CD14-positive monocyte (primary cell): ENCODE results near the gene CRTC2. TPM values are rescaled to one million over a fixed set of nuclear protein-coding genes. Genes with fewer than 3 reads are reported as not detected.

Source experiments
- DNase-seq, 3 donors: peaks; one replicate each; pipeline ENCODE4 v3.0.0-alpha.2; 2011 to 2022
- H2AFZ ChIP-seq: 2 replicates; pipeline ENCODE4 v1.6.0; 2012; ENCODE audit warnings: mild to moderate bottlenecking, low read depth, low read length, inconsistent platforms; ENCODE audit not compliant: insufficient read depth, poor library complexity, severe bottlenecking
- H3K27ac ChIP-seq, 2 donors: 1 replicate in 1 of 2; 2 replicates in 1 of 2; pipeline ENCODE4 v1.5.1; 2012 to 2013; ENCODE audit warnings: low read length in 2 of 2, control low read depth in 1 of 2, inconsistent platforms in 1 of 2, low read depth in 1 of 2, mild to moderate bottlenecking in 1 of 2
- H3K27me3 ChIP-seq, 2 donors: one replicate each; pipeline versions ENCODE4 v1.6.0 to v1.6.1; 2011 to 2013; ENCODE audit warnings: low read length in 2 of 2; ENCODE audit not compliant: control insufficient read depth in 2 of 2, insufficient read depth in 2 of 2
- H3K36me3 ChIP-seq, 2 donors: replicated peaks in 1 of 2; 1 replicate in 1 of 2; 2 replicates in 1 of 2; pipeline versions ENCODE4 v1.5.1 to v1.6.1; 2012 to 2013; ENCODE audit warnings: low read length in 2 of 2, control low read depth in 1 of 2, inconsistent platforms in 1 of 2, mild to moderate bottlenecking in 1 of 2; ENCODE audit not compliant: insufficient read depth in 2 of 2, control insufficient read depth in 1 of 2
- H3K4me1 ChIP-seq, 2 donors: 1 replicate in 1 of 2; 2 replicates in 1 of 2; pipeline versions ENCODE4 v1.5.1 to v1.6.1; 2012 to 2013; ENCODE audit warnings: low read length in 2 of 2, control low read depth in 1 of 2, inconsistent platforms in 1 of 2, mild to moderate bottlenecking in 1 of 2, moderate library complexity in 1 of 2; ENCODE audit not compliant: insufficient read depth in 2 of 2, control insufficient read depth in 1 of 2
- H3K4me2 ChIP-seq: replicated peaks from 2 replicates; pipeline ENCODE3; 2012; ENCODE audit warnings: low read length, moderate library complexity, mild to moderate bottlenecking; ENCODE audit not compliant: poor library complexity, severe bottlenecking; ENCODE audit errors: extremely low read depth
- H3K4me3 ChIP-seq, 3 experiments: fragments of 200-600 bp in 1 of 3; sonication (generic) in 1 of 3; replicated peaks in 1 of 3; 1 replicate in 2 of 3; 2 replicates in 1 of 3; pipeline ENCODE4 v1.5.1; 2011 to 2013; ENCODE audit warnings: low read length in 3 of 3, mild to moderate bottlenecking in 3 of 3, control low read depth in 2 of 3, low read depth in 2 of 3, inconsistent platforms in 1 of 3, moderate library complexity in 1 of 3
- H3K79me2 ChIP-seq: 2 replicates; pipeline ENCODE4 v1.6.0; 2012; ENCODE audit warnings: mild to moderate bottlenecking, control low read depth, inconsistent platforms, low read length, moderate library complexity; ENCODE audit not compliant: insufficient read depth
- H3K9ac ChIP-seq: 2 replicates; pipeline ENCODE4 v1.6.0; 2017; ENCODE audit warnings: low read length, mild to moderate bottlenecking; ENCODE audit not compliant: insufficient read depth, poor library complexity, severe bottlenecking
- H3K9me3 ChIP-seq, 2 donors: replicated peaks in 1 of 2; 1 replicate in 1 of 2; 2 replicates in 1 of 2; pipeline versions ENCODE4 v1.5.1 to v1.6.1; 2012 to 2013; ENCODE audit warnings: low read length in 2 of 2, control low read depth in 1 of 2; ENCODE audit not compliant: control insufficient read depth in 1 of 2, insufficient read depth in 1 of 2
- H4K20me1 ChIP-seq: 2 replicates; pipeline ENCODE4 v1.6.0; 2012; ENCODE audit warnings: mild to moderate bottlenecking, low read length, control low read depth, moderate library complexity; ENCODE audit not compliant: insufficient read depth
- H3K27ac Mint-ChIP-seq, 7 donors: one replicate each; pipeline ENCODE4 v1.8.0; 2020; ENCODE audit warnings: mild to moderate bottlenecking in 7 of 7, mixed read lengths in 7 of 7, moderate library complexity in 6 of 7, inconsistent platforms in 2 of 7
- H3K27me3 Mint-ChIP-seq, 3 donors: one replicate each; pipeline ENCODE4 v1.8.0; 2021 to 2022; ENCODE audit warnings: low read depth in 3 of 3, mild to moderate bottlenecking in 3 of 3, mixed read lengths in 3 of 3, moderate library complexity in 3 of 3, inconsistent platforms in 1 of 3
- H3K36me3 Mint-ChIP-seq, 2 donors: one replicate each; pipeline ENCODE4 v1.8.0; 2020; ENCODE audit warnings: mixed read lengths in 2 of 2, inconsistent platforms in 1 of 2, mild to moderate bottlenecking in 1 of 2
- H3K4me1 Mint-ChIP-seq: one replicate; pipeline ENCODE4 v1.8.0; 2020; ENCODE audit warnings: mild to moderate bottlenecking, mixed read lengths
- H3K4me3 Mint-ChIP-seq, 2 donors: one replicate each; pipeline ENCODE4 v1.8.0; 2020; ENCODE audit warnings: mild to moderate bottlenecking in 2 of 2, mixed read lengths in 2 of 2, moderate library complexity in 1 of 2
- H3K9me3 Mint-ChIP-seq, 7 donors: one replicate each; pipeline ENCODE4 v1.8.0; 2020 to 2022; ENCODE audit warnings: mixed read lengths in 7 of 7, mild to moderate bottlenecking in 6 of 7, moderate library complexity in 6 of 7, inconsistent platforms in 2 of 7
- WGBS: methylation state at CpG from one replicate; pipeline ENCODE4 v1.1.5; 2013; ENCODE audit warnings: missing lambda C conversion rate; ENCODE audit not compliant: insufficient coverage; 5-methylcytosine and 5-hydroxymethylcytosine counted together
- intact Hi-C, 2 donors: fragments of 100-400 bp; cut with micrococcal nuclease; formaldehyde crosslinking; loops; one replicate each; pipeline versions ENCODE4 v1.15.0 to v1.15.1; 2023
- polyA plus RNA-seq, 3 donors: library from polyadenylated mRNA; depleted of rRNA in 1 of 3; unstranded in 2 of 3; stranded (reverse) in 1 of 3; fragments of 300-500 nt in 2 of 3; fragments of >200 nt in 1 of 3; fragmentation: Illumina TruSeq in 2 of 3; gene quantifications; 1 replicate in 2 of 3; 2 replicates in 1 of 3; pipeline ENCODE4 v1.2.3, GENCODE V29; 2012 to 2021
- small RNA-seq: library from RNA; depleted of rRNA; stranded (forward); fragments of <200 nt; gene quantifications from one replicate; pipeline ENCODE3, GENCODE V24; 2012; ENCODE audit warnings: low read depth; ENCODE audit not compliant: insufficient read length
- TF ChIP-seq, protein P1 (sequence below): fragments of 200-600 bp; IDR thresholded peaks from one replicate; pipeline ENCODE4 v1.8.0; 2022; ENCODE audit warnings: antibody characterized with exemption, mild to moderate bottlenecking

CRTC2 gene
- polyA plus RNA-seq, 3 donors, result 13.7 to 86.0 (median 21.2) TPM

DNA sequence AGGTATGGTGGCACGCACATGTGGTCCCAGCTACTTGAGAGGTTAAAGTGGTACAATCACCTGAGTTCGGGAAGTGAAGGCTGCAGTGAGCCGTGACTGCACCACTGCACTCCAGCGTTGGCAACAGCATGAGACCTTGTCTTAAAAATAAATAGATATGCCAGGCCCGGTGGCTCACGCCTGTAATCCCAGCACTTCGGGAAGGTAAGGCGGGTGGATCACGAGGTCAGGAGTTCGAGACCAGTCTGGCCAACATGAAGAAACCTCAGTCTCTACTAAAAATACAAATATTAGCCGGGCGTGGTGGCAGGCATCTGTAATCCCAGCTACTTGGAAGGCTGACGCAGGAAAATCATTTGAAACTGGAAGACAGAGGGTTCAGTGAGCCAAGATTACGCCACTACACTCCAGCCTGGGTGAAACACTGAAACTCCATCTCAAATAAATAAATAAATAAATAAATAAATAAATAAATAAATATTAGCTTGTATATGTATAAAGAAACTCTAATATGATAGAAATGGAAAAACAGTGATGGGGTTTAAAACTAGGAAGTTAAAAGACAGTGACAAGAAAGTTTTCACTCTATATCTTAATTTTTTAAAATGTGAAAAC is 54.5 kb downstream of the CRTC2 start:
- no peak overlapping the region for H3K27ac ChIP-seq
- Mint-ChIP-seq H3K27me3 (no peaks in the 10 kb centered on the region), H3K4me1 (peaks cover 5% of the 10 kb centered on the region), H3K9me3 (no peaks in the 10 kb centered on the region), H3K4me3 (no peak overlapping the region), H3K36me3 (peaks cover 17 to 51% of the 10 kb centered on the region in 2 donors), H3K27ac (peak overlapping the region in 2 of 7 donors; percentile 54 to 85)
- peaks cover 8 to 38% of the 10 kb centered on the region in 2 donors for H3K36me3 ChIP-seq
- intact Hi-C loops, result loop anchor here in 1 of 2 donors (10.0 kb wide), 1 partner anchor 59 kb away; no protein-coding TSS in a partner anchor
- TF ChIP-seq, protein P1, sequence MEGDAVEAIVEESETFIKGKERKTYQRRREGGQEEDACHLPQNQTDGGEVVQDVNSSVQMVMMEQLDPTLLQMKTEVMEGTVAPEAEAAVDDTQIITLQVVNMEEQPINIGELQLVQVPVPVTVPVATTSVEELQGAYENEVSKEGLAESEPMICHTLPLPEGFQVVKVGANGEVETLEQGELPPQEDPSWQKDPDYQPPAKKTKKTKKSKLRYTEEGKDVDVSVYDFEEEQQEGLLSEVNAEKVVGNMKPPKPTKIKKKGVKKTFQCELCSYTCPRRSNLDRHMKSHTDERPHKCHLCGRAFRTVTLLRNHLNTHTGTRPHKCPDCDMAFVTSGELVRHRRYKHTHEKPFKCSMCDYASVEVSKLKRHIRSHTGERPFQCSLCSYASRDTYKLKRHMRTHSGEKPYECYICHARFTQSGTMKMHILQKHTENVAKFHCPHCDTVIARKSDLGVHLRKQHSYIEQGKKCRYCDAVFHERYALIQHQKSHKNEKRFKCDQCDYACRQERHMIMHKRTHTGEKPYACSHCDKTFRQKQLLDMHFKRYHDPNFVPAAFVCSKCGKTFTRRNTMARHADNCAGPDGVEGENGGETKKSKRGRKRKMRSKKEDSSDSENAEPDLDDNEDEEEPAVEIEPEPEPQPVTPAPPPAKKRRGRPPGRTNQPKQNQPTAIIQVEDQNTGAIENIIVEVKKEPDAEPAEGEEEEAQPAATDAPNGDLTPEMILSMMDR, result no peak
- DNase-seq, result no peak
- no peaks in the 10 kb centered on the region for H3K27me3 ChIP-seq
- whole genome bisulfite sequencing, result 99% methylated on average over 11 of the region's 14 CpGs
- H3K9me3 ChIP-seq, result no peaks in the 10 kb centered on the region
- H3K4me1 ChIP-seq, result no peaks in the 10 kb centered on the region
- no peak overlapping the region for H2AFZ ChIP-seq
- H3K4me2 ChIP-seq, result no peak overlapping the region
- no peak overlapping the region for H3K9ac ChIP-seq
- H3K79me2 ChIP-seq, result peaks cover 94% of the 10 kb centered on the region
- no peak overlapping the region for H3K4me3 ChIP-seq
- H4K20me1 ChIP-seq, result peaks cover 88% of the 10 kb centered on the region

DNA sequence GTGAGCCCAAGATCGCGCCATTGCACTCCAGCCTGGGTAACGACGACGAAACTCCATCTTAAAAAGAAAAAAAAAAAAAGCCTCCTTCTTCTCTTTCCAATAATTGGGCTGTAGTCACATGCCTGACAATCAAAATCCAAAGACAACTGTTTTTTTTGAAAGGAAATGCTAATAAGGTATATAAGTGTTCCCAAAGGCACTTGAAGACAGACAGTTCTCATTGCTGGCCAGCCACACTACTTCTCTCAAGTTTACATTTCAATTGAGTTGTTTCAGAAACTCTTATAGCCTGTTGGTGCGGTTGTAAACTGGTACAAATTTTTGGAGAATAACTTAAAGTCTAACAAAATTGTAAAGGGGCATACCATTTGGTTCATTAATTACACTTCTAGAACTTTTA is 58.9 kb downstream of the CRTC2 start:
- Histone ChIP-seq H2AFZ (no peak overlapping the region), H3K36me3 (peaks cover 8 to 63% of the 10 kb centered on the region in 2 donors), H3K79me2 (peaks cover 78% of the 10 kb centered on the region), H3K4me2 (no peak overlapping the region), H3K27ac (no peak overlapping the region), H3K4me3 (no peak overlapping the region), H3K4me1 (no peaks in the 10 kb centered on the region), H3K9me3 (no peaks in the 10 kb centered on the region), H3K9ac (no peak overlapping the region), H3K27me3 (no peaks in the 10 kb centered on the region), H4K20me1 (peaks cover 80% of the 10 kb centered on the region)
- peaks cover 23 to 65% of the 10 kb centered on the region in 2 donors for H3K36me3 Mint-ChIP-seq
- no peak for DNase-seq
- H3K4me1 Mint-ChIP-seq, result peaks cover 5% of the 10 kb centered on the region
- H3K27ac Mint-ChIP-seq, result no peak overlapping the region
- intact Hi-C loops, result no loop called here
- H3K9me3 Mint-ChIP-seq, result no peaks in the 10 kb centered on the region
- no peak overlapping the region for H3K4me3 Mint-ChIP-seq
- TF ChIP-seq, protein P1, result no peak
- WGBS, result no CpG with 5 or more reads among the region's 6 CpGs
- no peaks in the 10 kb centered on the region for H3K27me3 Mint-ChIP-seq

Small RNA genes within 50 kb of the gene (small RNA-seq; reads per million reads assigned to genes)
- not detected for gene MIR6737

Other genes with a start within 250 kb of the CRTC2 start
- gene INTS3, start 230.6 kb downstream of the CRTC2 start, polyA plus RNA-seq, result 10 to 100 TPM in 2 of 3 donors, 1 to 10 TPM in 1; 9.2 to 76.9 (median 15.9) TPM
- gene SLC27A3, start 183.2 kb downstream of the CRTC2 start, polyA plus RNA-seq, result 100 to 1,000 TPM in 2 of 3 donors, 10 to 100 TPM in 1; 84.5 to 123 (median 118) TPM
- gene GATAD2B, start 35.6 kb downstream of the CRTC2 start, polyA plus RNA-seq, result 10 to 100 TPM in 1 of 3 donors, 1 to 10 TPM in 2; 1.1 to 11.0 (median 2.0) TPM
- 100 to 1,000 TPM in 1 of 3 donors, 10 to 100 TPM in 1, 1 to 10 TPM in 1; 7.8 to 324 (median 10.9) TPM for gene DENND4B, start 11.9 kb downstream of the CRTC2 start, polyA plus RNA-seq
- 10 to 100 TPM; 37.6 to 83.1 (median 82.1) TPM for gene SLC39A1, start 4.9 kb upstream of the CRTC2 start, polyA plus RNA-seq
- 1 to 10 TPM; 5.0 to 7.6 (median 6.8) TPM for gene CREB3L4, start 9.3 kb upstream of the CRTC2 start, polyA plus RNA-seq
- 100 to 1,000 TPM; 150 to 391 (median 312) TPM for gene JTB, start 19.1 kb upstream of the CRTC2 start, polyA plus RNA-seq
- gene RAB13, start 27.7 kb upstream of the CRTC2 start, polyA plus RNA-seq, result 1 to 10 TPM; 1.8 to 5.1 (median 3.9) TPM
- 1,000 to 10,000 TPM; 4,186 to 7,443 (median 4,309) TPM for gene RPS27, start 32.1 kb upstream of the CRTC2 start, polyA plus RNA-seq
- gene NUP210L, start 196.5 kb upstream of the CRTC2 start, polyA plus RNA-seq, result under 1 TPM in 1 of 3 donors, not detected in 2; 0.03 TPM
- gene TPM3, start 233.5 kb upstream of the CRTC2 start, polyA plus RNA-seq, result 1,000 to 10,000 TPM in 2 of 3 donors, 100 to 1,000 TPM in 1; 418 to 1,159 (median 1,153) TPM
- not detected for gene CFAP141, start 247.7 kb upstream of the CRTC2 start, polyA plus RNA-seq